PC-3 (cell line): ENCODE data around the gene ULK3. TPM values are rescaled to one million over a fixed set of nuclear protein-coding genes. Genes with fewer than 3 reads are reported as not detected.
A peak's percentile ranks its signal among the peaks of the same experiment; 100 is the strongest.

Experiments
- ATAC-seq: fragments of 200-7000 bp; cut with Tn5 transposase; 2 replicates; pipeline ENCODE4 v1.9.1; 2020; ENCODE audit warnings: mild to moderate bottlenecking, moderate library complexity
- BruUV-seq: library from RNA; stranded (reverse); fragments of 400-500 nt; replicated peaks from 2 replicates; lab custom pipeline; 2021; lab: Mats Ljungman, UMichigan
- CTCF ChIA-PET: fragments of 300-600 bp; sonication (Branson Sonifier 250); formaldehyde crosslinking; loops from one replicate; lab custom pipeline; 2022; ENCODE audit warnings: antibody characterized with exemption; lab: Charles Lee
- POLR2A ChIA-PET: fragments of 300-600 bp; sonication (Branson Sonifier 250); formaldehyde crosslinking; loops from one replicate; lab custom pipeline; 2022; ENCODE audit warnings: antibody characterized with exemption; ENCODE audit not compliant: unreplicated experiment; lab: Charles Lee
- DNase-seq: peaks from one replicate; pipeline ENCODE4 v3.0.0-alpha.2; 2015
- H2AFZ ChIP-seq: fragments of 300-600 bp; sonication (generic); 2 replicates; pipeline ENCODE4 v1.6.0; 2016; ENCODE audit warnings: antibody characterized with exemption, low read length
- H3F3A ChIP-seq: fragments of 300-600 bp; sonication (generic); one replicate; pipeline ENCODE4 v1.6.0; 2017; ENCODE audit warnings: antibody characterized with exemption, low read length, control low read depth, mild to moderate bottlenecking; ENCODE audit not compliant: unreplicated experiment
- H3K27ac ChIP-seq: fragments of 300-600 bp; sonication (generic); 2 replicates; pipeline ENCODE4 v1.5.1; 2016; ENCODE audit warnings: mild to moderate bottlenecking, low read length
- H3K27me3 ChIP-seq: fragments of 300-600 bp; sonication (generic); 2 replicates; pipeline ENCODE4 v1.6.1; 2016; ENCODE audit warnings: low read length, mixed read lengths
- H3K36me3 ChIP-seq: fragments of 300-600 bp; sonication (generic); 2 replicates; pipeline ENCODE4 v1.6.1; 2016; ENCODE audit warnings: low read depth, mixed run types, low read length, mixed read lengths
- H3K4me1 ChIP-seq: fragments of 300-600 bp; sonication (generic); 2 replicates; pipeline ENCODE4 v1.5.1; 2016; ENCODE audit warnings: low read length; ENCODE audit not compliant: insufficient read depth
- H3K4me2 ChIP-seq: fragments of 300-600 bp; sonication (generic); 2 replicates; pipeline ENCODE4 v1.6.0; 2016; ENCODE audit warnings: low read length
- H3K4me3 ChIP-seq: fragments of 300-600 bp; sonication (generic); 2 replicates; pipeline ENCODE4 v1.5.1; 2016; ENCODE audit warnings: mild to moderate bottlenecking, low read length, mixed read lengths
- H3K79me2 ChIP-seq: fragments of 300-600 bp; sonication (generic); 2 replicates; pipeline ENCODE4 v1.6.1; 2017; ENCODE audit warnings: low read length, mixed read lengths
- H3K9ac ChIP-seq: fragments of 300-600 bp; sonication (generic); 2 replicates; pipeline ENCODE4 v1.6.0; 2016; ENCODE audit warnings: mild to moderate bottlenecking, low read length
- H3K9me2 ChIP-seq: fragments of 300-600 bp; sonication (generic); replicated peaks from 2 replicates; pipeline ENCODE4 v1.6.1; 2016; ENCODE audit warnings: mixed run types, low read length, mixed read lengths
- H3K9me3 ChIP-seq: fragments of 300-600 bp; sonication (generic); 2 replicates; pipeline ENCODE4 v1.6.1; 2016; ENCODE audit warnings: low read length, mixed read lengths
- H4K20me1 ChIP-seq: fragments of 300-600 bp; sonication (generic); 2 replicates; pipeline ENCODE4 v1.6.1; 2016; ENCODE audit warnings: low read length, mixed read lengths
- CTCF ChIP-seq: fragments of 300-600 bp; sonication (generic); conservative IDR thresholded peaks from 2 replicates; pipeline ENCODE4 v1.5.1; 2017; ENCODE audit warnings: antibody characterized with exemption, low read depth, mild to moderate bottlenecking, low read length
- EZH2 ChIP-seq: fragments of 300-600 bp; sonication (generic); IDR thresholded peaks from one replicate; pipeline ENCODE4 v1.6.1; 2017; ENCODE audit warnings: antibody characterized with exemption, mild to moderate bottlenecking, low read length; ENCODE audit not compliant: unreplicated experiment
- EZH2phosphoT487 ChIP-seq: fragments of 300-600 bp; sonication (generic); IDR thresholded peaks from 2 replicates; pipeline ENCODE4 v1.6.1; 2018; ENCODE audit warnings: mild to moderate bottlenecking, antibody characterized with exemption, low read length, borderline replicate concordance
- intact Hi-C: fragments of 100-400 bp; cut with micrococcal nuclease; formaldehyde crosslinking; loops from 2 replicates; pipeline ENCODE4 v1.9.0; 2023
- total RNA-seq: library from RNA; depleted of rRNA; stranded (reverse); fragments of >200 nt; gene quantifications from 2 replicates; pipeline ENCODE4 v1.2.3, GENCODE V29; 2014

ULK3 gene
- total RNA-seq, 1 experiment from 2014 or later = 20.3 TPM

- Histone ChIP-seq H3K9ac (no peak overlapping the region), H3K79me2 (peaks cover 46% of the 10 kb centered on the region), H3F3A (no peaks in the 10 kb centered on the region), H3K36me3 (no peaks in the 10 kb centered on the region; the same call in 1 of the 2 replicates), H3K9me2 (no peaks in the 10 kb centered on the region), H3K4me3 (no peak overlapping the region), H3K4me1 (peaks cover under 1% of the 10 kb centered on the region; the same call in 1 of the 2 replicates), H4K20me1 (peaks cover 19% of the 10 kb centered on the region; the same call in 1 of the 2 replicates), H3K9me3 (no peaks in the 10 kb centered on the region), H3K27ac (no peak overlapping the region), H2AFZ (no peak overlapping the region), H3K27me3 (no peaks in the 10 kb centered on the region), H3K4me2 (no peak overlapping the region)
- CTCF ChIA-PET = interaction anchor here (0.8 kb wide), 1 partner anchor 24 kb away, joined by 3 read pairs; no protein-coding TSS in a partner anchor
- ATAC-seq (no peak), DNase-seq (no peak)
- TF ChIP-seq CTCF (no peak), EZH2phosphoT487 (no peak), EZH2 (no peak)
- intact Hi-C loops = no loop called here
- BruUV-seq = no TSS peak
- POLR2A ChIA-PET = no interaction called here
Observed at GRCh38 chr15:74794248-74794969, 48.5 kb downstream of the ULK3 start.

GRCh38 chr15:74793135-74794028, 49.6 kb downstream of the ULK3 start:
- Histone ChIP-seq H3K27ac (no peak overlapping the region), H2AFZ (no peak overlapping the region), H3K9me3 (no peaks in the 10 kb centered on the region), H3K9me2 (no peaks in the 10 kb centered on the region), H3K4me3 (no peak overlapping the region), H3K4me1 (peaks cover 11% of the 10 kb centered on the region), H3K79me2 (peaks cover 57% of the 10 kb centered on the region), H3K4me2 (no peak overlapping the region), H3F3A (no peaks in the 10 kb centered on the region), H3K9ac (no peak overlapping the region), H3K27me3 (no peaks in the 10 kb centered on the region), H3K36me3 (no peaks in the 10 kb centered on the region), H4K20me1 (peaks cover 28% of the 10 kb centered on the region; the same call in 1 of the 2 replicates)
- ChIA-PET CTCF (interaction anchor here (0.8 kb wide), 2 partner anchors 10 to 23 kb away, joined by 3 read pairs; no protein-coding TSS in a partner anchor), POLR2A (no interaction called here)
- intact Hi-C loops = no loop called here
- DNase-seq = no peak
- ATAC-seq = peak; percentile 50
- TF ChIP-seq CTCF = 0 out of 2 replicates have a peak, but pooled peaks have one; percentile 22
- TF ChIP-seq EZH2 = no peak
- no TSS peak for BruUV-seq
